Measurements from ENCODE around the gene LHX6. TPM values are rescaled to one million over a fixed set of nuclear protein-coding genes. Genes with fewer than 3 reads are reported as not detected.

LHX6 gene
- total and polyA plus RNA-seq, 2 of the 13 experiments (the other 11 are each of a cell fraction or from before 2014, with no cell fraction given) = 1.1 to 1.3 TPM

GRCh38 chr9:122234022-122234748, 5.4 kb upstream of the LHX6 start (continued):
- no peak for TF ChIP-seq JARID2 (CRISPR knock-in tag; IDR thresholded peaks at IDR 0.05; ENCODE audit: insufficient replicate concordance)

GRCh38 chr9:122232796-122233306, 4.1 kb upstream of the LHX6 start:
- CTCF ChIA-PET (ENCODE audit: low intra/inter-chr PET ratio, low total read pairs) = no interaction called here
- WGBS (ENCODE audit: low lambda C conversion rate) = 20% methylated on average over 6 of the region's 6 CpGs
- intact Hi-C loops (cut with micrococcal nuclease; ENCODE audit: unreplicated experiment) (no loop called here), in situ Hi-C loops (cut with HindIII; ENCODE audit: extremely low pct_ligation_motif_present, low pct_unique_long_range_greater_than_20kb) (no loop called here)
- BruUV-seq (replicated peaks) = no TSS peak
- H2AFZ ChIP-seq (ENCODE audit: low read length) = no peak overlapping the region
- peaks cover 6% of the 10 kb centered on the region; the same call in 1 of the 2 replicates for H3K4me1 ChIP-seq (ENCODE audit: insufficient read depth, low read length)
- no peak overlapping the region for H3K4me3 ChIP-seq (replicated peaks in 1 of 3; ENCODE audit: insufficient read depth in 1 of 3, low read depth in 2 of 3, low read length in 3 of 3)
- POLR2A ChIA-PET = no interaction called here
- H4K20me1 ChIP-seq (ENCODE audit: insufficient read depth, low read length) = no peaks in the 10 kb centered on the region
- H3K79me2 ChIP-seq (ENCODE audit: insufficient read depth, low read length) = no peaks in the 10 kb centered on the region
- no peaks in the 10 kb centered on the region for H3K36me3 ChIP-seq (replicated peaks in 1 of 2; ENCODE audit: control insufficient read depth in 1 of 2, insufficient read depth in 2 of 2, low read length in 2 of 2)
- ATAC-seq = no peak
- no peak overlapping the region for H3K9ac ChIP-seq (ENCODE audit: insufficient read depth, low read depth, low read length)
- no peak for FAIRE-seq
- H3K4me2 ChIP-seq (ENCODE audit: low read depth, low read length) = no peak overlapping the region
- no peak for DNase-seq (ENCODE audit: low spot score)
- no peak overlapping the region for H3K27ac ChIP-seq (ENCODE audit: extremely low read length, insufficient read depth, low read length)
- H3K27me3 ChIP-seq (ENCODE audit: control insufficient read depth in 1 of 2, insufficient read depth in 2 of 2, low read length in 2 of 2) = peaks cover 13 to 59% of the 10 kb centered on the region in 2 experiments; a peak in 4 of 5 replicates
- no peaks in the 10 kb centered on the region for H3K9me3 ChIP-seq (ENCODE audit: low read length)
- TF ChIP-seq CENPBD1 (CRISPR knock-in tag; IDR thresholded peaks at IDR 0.05; ENCODE audit: borderline replicate concordance, low read depth) = no peak
- TF ChIP-seq ZNF296 (CRISPR knock-in tag; conservative IDR thresholded peaks at IDR 0.05) = no peak
- no peak for TF ChIP-seq GMEB2 (CRISPR knock-in tag; IDR thresholded peaks at IDR 0.05; ENCODE audit: low read depth)
- no peak for TF ChIP-seq ZNF121 (CRISPR knock-in tag; IDR thresholded peaks at IDR 0.05)
- TF ChIP-seq ZNF124 (CRISPR knock-in tag; IDR thresholded peaks at IDR 0.05) = no peak
- no peak for TF ChIP-seq ZNF792 (CRISPR knock-in tag; IDR thresholded peaks at IDR 0.05)
- TF ChIP-seq ZNF761 (CRISPR knock-in tag; conservative IDR thresholded peaks at IDR 0.05) = no peak
- TF ChIP-seq ZNF800 (CRISPR knock-in tag; IDR thresholded peaks at IDR 0.05) = no peak
- no peak for TF ChIP-seq ZBTB7A (CRISPR knock-in tag; IDR thresholded peaks at IDR 0.05)
- no peak for TF ChIP-seq ZNF512 (CRISPR knock-in tag; IDR thresholded peaks at IDR 0.05)

Data from HepG2 (cell line).